ENCODE results near the gene AGBL4.

Gene AGBL4

DNA sequence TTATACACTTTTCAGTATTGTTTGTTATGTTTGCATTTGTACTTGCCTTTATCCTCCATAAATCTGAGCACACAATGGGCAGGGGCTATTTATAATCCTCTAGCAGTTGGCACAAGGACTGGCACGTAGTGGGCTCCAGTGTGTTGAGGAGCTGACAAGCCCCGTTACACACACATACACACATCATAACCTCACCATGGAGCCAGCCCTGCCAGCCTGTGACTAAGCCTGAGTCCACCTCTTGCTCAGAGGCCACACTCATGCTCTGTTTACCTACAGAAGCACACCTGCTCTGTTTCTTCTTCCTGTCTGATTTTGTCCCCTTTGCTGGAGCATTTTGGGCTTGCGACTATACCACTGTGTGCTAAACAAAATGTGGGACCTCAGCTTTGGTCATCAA, 1487.3 kb downstream of the AGBL4 start:
- no peak for DNase-seq (ENCODE audit: low read depth)
- H3K4me3 ChIP-seq (replicated peaks; ENCODE audit: low read depth, low read length): no peak overlapping the region
- TF ChIP-seq, protein P1, sequence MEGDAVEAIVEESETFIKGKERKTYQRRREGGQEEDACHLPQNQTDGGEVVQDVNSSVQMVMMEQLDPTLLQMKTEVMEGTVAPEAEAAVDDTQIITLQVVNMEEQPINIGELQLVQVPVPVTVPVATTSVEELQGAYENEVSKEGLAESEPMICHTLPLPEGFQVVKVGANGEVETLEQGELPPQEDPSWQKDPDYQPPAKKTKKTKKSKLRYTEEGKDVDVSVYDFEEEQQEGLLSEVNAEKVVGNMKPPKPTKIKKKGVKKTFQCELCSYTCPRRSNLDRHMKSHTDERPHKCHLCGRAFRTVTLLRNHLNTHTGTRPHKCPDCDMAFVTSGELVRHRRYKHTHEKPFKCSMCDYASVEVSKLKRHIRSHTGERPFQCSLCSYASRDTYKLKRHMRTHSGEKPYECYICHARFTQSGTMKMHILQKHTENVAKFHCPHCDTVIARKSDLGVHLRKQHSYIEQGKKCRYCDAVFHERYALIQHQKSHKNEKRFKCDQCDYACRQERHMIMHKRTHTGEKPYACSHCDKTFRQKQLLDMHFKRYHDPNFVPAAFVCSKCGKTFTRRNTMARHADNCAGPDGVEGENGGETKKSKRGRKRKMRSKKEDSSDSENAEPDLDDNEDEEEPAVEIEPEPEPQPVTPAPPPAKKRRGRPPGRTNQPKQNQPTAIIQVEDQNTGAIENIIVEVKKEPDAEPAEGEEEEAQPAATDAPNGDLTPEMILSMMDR (IDR thresholded peaks at IDR 0.05; ENCODE audit: low read length, missing control alignments): no peak

DNA sequence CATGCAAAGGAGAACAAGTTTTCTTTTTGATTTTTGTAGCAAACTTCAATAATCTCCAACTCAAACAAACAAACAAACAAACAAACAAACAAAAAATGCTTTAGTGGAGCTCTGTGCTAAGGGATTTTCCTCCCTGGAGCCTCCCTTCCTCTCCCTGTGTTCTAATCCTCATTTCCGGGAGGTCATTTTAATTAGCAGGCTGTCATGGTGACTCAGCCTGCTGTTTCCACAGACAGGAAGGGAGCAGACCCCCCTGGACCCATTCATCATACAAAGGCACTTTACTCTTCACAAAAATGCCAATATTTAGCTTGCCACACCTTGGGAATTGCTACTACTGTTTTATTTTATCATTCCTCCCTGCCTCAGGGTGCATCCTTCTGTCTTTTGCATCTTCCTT, 1490.8 kb downstream of the AGBL4 start:
- TF ChIP-seq, protein P1 (IDR thresholded peaks at IDR 0.05; ENCODE audit: low read length, missing control alignments): no peak
- DNase-seq (ENCODE audit: low read depth): no peak
- H3K4me3 ChIP-seq (replicated peaks; ENCODE audit: low read depth, low read length): no peak overlapping the region

DNA sequence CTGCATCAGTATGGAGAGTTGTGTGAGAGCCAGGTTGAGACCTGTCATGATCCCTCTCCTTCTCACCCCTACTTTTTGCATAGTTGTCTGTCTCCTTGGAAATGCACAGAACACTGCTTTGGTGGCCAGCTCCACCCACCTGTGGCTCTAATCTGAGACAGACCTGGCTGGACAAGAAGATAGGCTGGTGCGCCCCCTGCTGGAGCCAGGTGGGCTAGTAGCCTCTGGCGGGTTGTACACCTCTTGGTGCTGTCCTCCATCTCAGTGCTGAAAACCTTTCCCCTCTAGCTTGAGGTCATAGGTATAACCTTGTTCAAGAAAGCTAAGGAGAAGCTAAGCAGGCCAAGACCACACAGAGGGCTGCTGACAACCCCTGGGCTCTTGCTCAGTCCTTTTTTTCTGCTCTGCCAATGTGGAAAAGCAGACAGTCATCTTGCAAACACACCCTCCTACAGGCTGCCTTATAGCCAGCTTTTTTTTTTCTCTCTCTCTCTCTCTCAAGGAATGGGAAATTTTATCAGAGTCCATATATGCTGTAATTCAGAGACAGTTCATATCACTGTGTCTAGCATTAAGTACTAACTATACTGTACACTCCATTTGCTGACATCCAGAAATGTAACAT, 1492.9 kb downstream of the AGBL4 start:
- H3K4me3 ChIP-seq (replicated peaks; ENCODE audit: low read depth, low read length): no peak overlapping the region
- TF ChIP-seq, protein P1 (IDR thresholded peaks at IDR 0.05; ENCODE audit: low read length, missing control alignments): peak; percentile 72
- DNase-seq (ENCODE audit: low read depth): peak; percentile 51

DNA sequence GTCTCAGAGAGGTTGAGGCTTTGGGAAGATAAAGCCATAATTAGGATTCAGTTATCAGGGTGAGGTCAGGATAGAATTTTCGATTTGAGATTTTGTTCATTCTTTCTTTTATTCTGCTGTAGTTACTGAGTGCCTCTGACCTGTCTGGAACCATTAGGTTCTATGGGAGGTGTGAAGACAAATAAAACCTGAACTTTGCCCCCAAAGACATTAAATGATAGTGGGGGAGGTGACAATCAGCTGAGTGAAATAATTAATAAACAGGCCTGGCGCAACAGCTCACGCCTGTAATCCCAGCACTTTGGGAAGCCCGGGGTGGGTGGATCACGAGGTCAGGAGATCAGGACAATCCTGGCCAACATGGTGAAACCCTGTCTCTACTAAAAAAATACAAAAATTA, 1496.7 kb downstream of the AGBL4 start:
- TF ChIP-seq, protein P1 (IDR thresholded peaks at IDR 0.05; ENCODE audit: low read length, missing control alignments): no peak
- no peak overlapping the region for H3K4me3 ChIP-seq (replicated peaks; ENCODE audit: low read depth, low read length)
- DNase-seq (ENCODE audit: low read depth): no peak

DNA sequence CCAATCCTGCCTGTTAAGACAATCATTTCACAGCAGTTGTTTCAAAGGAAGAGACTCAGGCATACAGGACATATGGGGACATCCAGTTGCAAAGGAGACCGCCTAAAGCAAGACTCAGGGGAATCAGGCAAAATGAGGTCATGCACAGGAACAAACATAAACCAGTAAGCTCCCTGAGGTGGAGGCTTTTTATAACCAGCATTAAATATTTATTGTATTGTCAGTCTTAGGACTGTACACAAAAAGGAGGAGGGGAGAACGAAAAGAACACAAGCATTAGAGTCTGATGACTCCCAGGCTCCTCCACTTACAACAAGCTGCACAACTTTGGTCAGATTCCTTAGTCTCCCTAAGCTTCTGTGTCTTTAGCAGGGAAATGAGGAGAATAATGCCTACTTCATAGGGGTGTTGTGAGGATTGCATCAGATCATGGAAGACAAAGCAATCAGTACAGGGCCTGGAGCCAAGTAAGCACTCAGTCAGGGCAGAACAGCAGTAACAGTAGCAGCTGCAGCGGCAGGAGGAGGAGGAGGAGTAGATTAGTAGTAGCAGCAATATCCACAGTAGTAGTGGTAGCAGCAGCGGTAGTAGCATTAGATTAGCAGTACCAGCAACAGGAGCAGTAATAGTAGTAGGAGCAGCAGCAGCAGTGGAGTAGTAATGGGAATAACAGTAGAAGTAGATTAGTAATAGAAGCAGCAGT, 1497.6 kb downstream of the AGBL4 start:
- H3K4me3 ChIP-seq (replicated peaks; ENCODE audit: low read depth, low read length): no peak overlapping the region
- TF ChIP-seq, protein P1 (IDR thresholded peaks at IDR 0.05; ENCODE audit: low read length, missing control alignments): no peak
- DNase-seq (ENCODE audit: low read depth): peak; percentile 70

DNA sequence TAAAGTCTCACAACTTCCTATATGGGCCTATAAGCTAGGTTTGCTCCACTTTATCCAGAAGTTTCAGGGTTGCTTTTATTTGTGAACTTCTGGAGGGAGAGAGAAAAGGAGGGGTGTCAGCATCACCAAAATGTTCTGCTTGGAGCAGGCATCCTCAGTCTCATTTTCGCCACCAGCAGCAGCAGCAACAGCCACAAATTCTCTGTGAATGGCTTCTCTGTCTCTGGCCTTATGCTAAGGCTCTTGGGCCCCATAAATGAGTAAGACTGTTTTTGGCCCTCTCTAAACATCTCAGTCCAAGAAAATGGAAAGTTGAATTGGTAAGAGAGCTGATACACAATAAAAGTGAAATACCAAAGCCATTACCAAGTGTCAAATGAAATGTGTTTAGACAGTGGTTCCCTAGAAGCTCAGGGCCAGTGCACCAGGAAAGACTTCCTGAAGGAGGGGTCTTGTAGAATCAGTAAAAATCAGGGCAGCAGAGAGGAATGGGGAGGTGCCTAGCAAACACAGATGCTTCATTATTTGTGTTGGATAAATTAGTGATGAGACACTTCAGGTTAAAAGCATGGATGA, 1498.8 kb downstream of the AGBL4 start:
- no peak for DNase-seq (ENCODE audit: low read depth)
- no peak overlapping the region for H3K4me3 ChIP-seq (replicated peaks; ENCODE audit: low read depth, low read length)
- TF ChIP-seq, protein P1 (IDR thresholded peaks at IDR 0.05; ENCODE audit: low read length, missing control alignments): no peak
